NCI-H1105 treated with DMSO at 0.1 percent for 48 hours (cell line): Measurements from ENCODE around the gene CACNA1F.
A peak's percentile ranks its signal among the peaks of the same experiment; 100 is the strongest.

Source experiments
- DNase-seq: peaks from one replicate; lab custom pipeline; 2025; lab: John Stamatoyannopoulos, UW

The CACNA1F gene

GRCh38 chrX:49230500-49231232 lies 2.5 kb downstream of the CACNA1F start:
- no peak for DNase-seq

GRCh38 chrX:49228185-49228584 lies 5.0 kb downstream of the CACNA1F start:
- DNase-seq, result no peak

GRCh38 chrX:49227726-49228125 lies 5.4 kb downstream of the CACNA1F start:
- DNase-seq, result no peak

GRCh38 chrX:49226946-49227345 lies 6.2 kb downstream of the CACNA1F start:
- no peak for DNase-seq

GRCh38 chrX:49225858-49226257 lies 7.3 kb downstream of the CACNA1F start:
- DNase-seq, result no peak

GRCh38 chrX:49221868-49222267 lies 11.3 kb downstream of the CACNA1F start:
- DNase-seq, result no peak

GRCh38 chrX:49220100-49220499 lies 13.0 kb downstream of the CACNA1F start:
- no peak for DNase-seq

GRCh38 chrX:49214996-49215526 lies 18.1 kb downstream of the CACNA1F start:
- DNase-seq, result no peak

GRCh38 chrX:49214416-49214815 lies 18.7 kb downstream of the CACNA1F start:
- no peak for DNase-seq

GRCh38 chrX:49212861-49213260 lies 20.3 kb downstream of the CACNA1F start:
- no peak for DNase-seq

GRCh38 chrX:49212209-49212608 lies 20.9 kb downstream of the CACNA1F start:
- DNase-seq, result no peak

GRCh38 chrX:49211074-49211473 lies 22.1 kb downstream of the CACNA1F start:
- no peak for DNase-seq

GRCh38 chrX:49210406-49210805 lies 22.7 kb downstream of the CACNA1F start:
- no peak for DNase-seq

- no peak for DNase-seq
Observed at GRCh38 chrX:49209434-49210251, 23.5 kb downstream of the CACNA1F start.

GRCh38 chrX:49208399-49208798 lies 24.7 kb downstream of the CACNA1F start:
- DNase-seq, result no peak

- no peak for DNase-seq
Observed at GRCh38 chrX:49206543-49206942, 26.6 kb downstream of the CACNA1F start.

- DNase-seq, result no peak
Observed at GRCh38 chrX:49205443-49205842, 27.7 kb downstream of the CACNA1F start.

- DNase-seq, result no peak
Observed at GRCh38 chrX:49204709-49205108, 28.4 kb downstream of the CACNA1F start.

GRCh38 chrX:49204017-49204416 lies 29.1 kb downstream of the CACNA1F start:
- no peak for DNase-seq

GRCh38 chrX:49203536-49203935 lies 29.6 kb downstream of the CACNA1F start:
- DNase-seq, result no peak

GRCh38 chrX:49202022-49202421 lies 31.1 kb downstream of the CACNA1F start:
- no peak for DNase-seq

GRCh38 chrX:49199906-49200771 lies 33.0 kb downstream of the CACNA1F start, which contains the start of gene SYP:
Gene SYP (minus strand): TSS chrX:49200193. CDS start chrX:49200186, 7 bp downstream.
- DNase-seq, result peak; percentile 70
